SK-N-SH (cell line): Measurements from ENCODE around the gene PCSK7.

ENCODE experiments used
- CTCF ChIP-seq: fragments of 200-600 bp; sonication (generic); IDR thresholded peaks from 2 replicates; pipeline ENCODE4 v1.6.1; 2017; ENCODE audit warnings: antibody characterized with exemption, mild to moderate bottlenecking, moderate library complexity
- EP300 ChIP-seq, 2 experiments: IDR thresholded peaks; 2 replicates each; pipeline versions ENCODE4 v1.4.0 to v1.6.1; 2012; ENCODE audit warnings: borderline replicate concordance in 1 of 2, low read depth in 1 of 2, low read length in 1 of 2
- EZH2phosphoT487 ChIP-seq: fragments of 200-600 bp; sonication (generic); IDR thresholded peaks from 2 replicates; pipeline ENCODE4 v1.6.1; 2017; ENCODE audit warnings: low read depth, mixed run types, mild to moderate bottlenecking, antibody characterized with exemption, moderate library complexity, borderline replicate concordance
- FOSL2 ChIP-seq: IDR thresholded peaks from 2 replicates; pipeline ENCODE4 v1.4.0; 2012; ENCODE audit warnings: low read depth, mild to moderate bottlenecking, moderate library complexity, borderline replicate concordance
- MXI1 ChIP-seq: IDR thresholded peaks from 2 replicates; pipeline ENCODE4 v1.6.1; 2012; ENCODE audit warnings: mild to moderate bottlenecking, low read depth, low read length, improper control_type of control experiment
- NRF1 ChIP-seq: IDR thresholded peaks from 2 replicates; pipeline ENCODE4 v1.6.1; 2012; ENCODE audit warnings: low read depth, mild to moderate bottlenecking, low read length
- POLR2AphosphoS5 ChIP-seq: IDR thresholded peaks from 2 replicates; pipeline ENCODE4 v1.6.1; 2012; ENCODE audit warnings: low read depth, low read length

GRCh38 chr11:117172724-117173421, 59.0 kb downstream of the PCSK7 start:
- TF ChIP-seq EZH2phosphoT487 (no peak), CTCF (no peak), MXI1 (no peak), POLR2AphosphoS5 (no peak), EP300 (IDR thresholded peaks at IDR 0.05; ENCODE audit: borderline replicate concordance in 1 of 2, low read depth in 1 of 2, low read length in 1 of 2) (no peak), FOSL2 (no peak), NRF1 (no peak)
